K562 (cell line): ENCODE measurements around the gene SCUBE1. TPM values are rescaled to one million over a fixed set of nuclear protein-coding genes. Genes with fewer than 3 reads are reported as not detected.

ENCODE experiments used
- ATAC-seq: fragments of 200-7000 bp; cut with Tn5 transposase; 3 replicates; pipeline ENCODE4 v1.9.1; 2020; ENCODE audit warnings: moderate library complexity
- BruUV-seq: library from RNA; stranded (reverse); fragments of 400-500 nt; replicated peaks from 2 replicates; lab custom pipeline; 2021; lab: Mats Ljungman, UMichigan
- CTCF ChIA-PET: fragments of 300-600 bp; formaldehyde crosslinking; extraction: SDS; loops from one replicate; lab custom pipeline; 2021; ENCODE audit warnings: low intra/inter-chr PET ratio; lab: Yijun Ruan, JAX
- POLR2A ChIA-PET: fragments of 300-600, 350-650 bp; sonication (Branson Sonifier 250); formaldehyde crosslinking; extraction: SDS; loops from one replicate; lab custom pipeline; 2021; ENCODE audit warnings: antibody characterized with exemption, inconsistent platforms; lab: Yijun Ruan, JAX
- DNase-seq, 4 experiments: peaks; one replicate each; pipeline versions ENCODE4 v3.0.0 to v3.0.0-alpha.2; 2011 to 2018; ENCODE audit warnings: low spot score in 3 of 4, mixed read lengths in 3 of 4; ENCODE audit errors: extremely low read depth in 1 of 4
- FAIRE-seq: peaks from 2 replicates; lab custom pipeline; 2011; peaks lifted over from hg19 to GRCh38; lab: Jason Lieb, UNC
- H2AFZ ChIP-seq: 2 replicates; pipeline ENCODE4 v1.6.0; 2011; ENCODE audit warnings: low read depth, low read length, control low read depth, inconsistent platforms
- H3K27ac ChIP-seq: fragments of 200-600 bp; 3 replicates; pipeline ENCODE4 v1.8.0; 2011; ENCODE audit warnings: low read depth, mild to moderate bottlenecking, control low read depth, inconsistent platforms, low read length, moderate library complexity, mixed read lengths; ENCODE audit errors: extremely low read depth
- H3K27me3 ChIP-seq, 2 experiments: fragments of 300-600 bp in 1 of 2; 2 replicates in 1 of 2; 3 replicates in 1 of 2; pipeline versions ENCODE4 v1.6.0 to v1.8.0; 2011; ENCODE audit warnings: inconsistent platforms in 2 of 2, low read length in 2 of 2, mild to moderate bottlenecking in 1 of 2, mixed read lengths in 1 of 2, moderate library complexity in 1 of 2; ENCODE audit not compliant: control insufficient read depth in 2 of 2, insufficient read depth in 2 of 2
- H3K36me3 ChIP-seq: fragments of 300-600 bp; 3 replicates; pipeline ENCODE4 v1.8.0; 2011; ENCODE audit warnings: mild to moderate bottlenecking, low read length, inconsistent platforms; ENCODE audit not compliant: control insufficient read depth, insufficient read depth
- H3K4me1 ChIP-seq, 2 experiments: fragments of 200-600 bp in 1 of 2; replicated peaks in 1 of 2; 2 replicates in 1 of 2; 3 replicates in 1 of 2; pipeline versions ENCODE4 v1.5.1 to v1.8.0; 2011; ENCODE audit warnings: inconsistent platforms in 2 of 2, low read length in 2 of 2, mild to moderate bottlenecking in 1 of 2, mixed read lengths in 1 of 2, moderate library complexity in 1 of 2; ENCODE audit not compliant: control insufficient read depth in 2 of 2, insufficient read depth in 2 of 2
- H3K4me2 ChIP-seq: 2 replicates; pipeline ENCODE4 v1.6.1; 2011; ENCODE audit warnings: low read length, control low read depth, inconsistent platforms, mixed read lengths; ENCODE audit not compliant: insufficient read depth
- H3K4me3 ChIP-seq: fragments of 200-600 bp; sonication (generic), shearing (Covaris generic); 2 replicates; pipeline ENCODE4 v1.5.1; 2016; ENCODE audit warnings: control low read depth, inconsistent platforms
- H3K79me2 ChIP-seq: fragments of 200-600 bp; 3 replicates; pipeline ENCODE4 v1.8.0; 2011; ENCODE audit warnings: low read length, inconsistent platforms; ENCODE audit not compliant: control insufficient read depth, insufficient read depth
- H3K9ac ChIP-seq, 2 experiments: 2 replicates each; pipeline versions ENCODE4 v1.6.0 to v1.6.1; 2011; ENCODE audit warnings: low read depth in 2 of 2, low read length in 2 of 2, control low read depth in 1 of 2, inconsistent platforms in 1 of 2, mild to moderate bottlenecking in 1 of 2, mixed read lengths in 1 of 2; ENCODE audit not compliant: insufficient read depth in 1 of 2
- H3K9me1 ChIP-seq: one replicate; pipeline ENCODE4 v1.6.0; 2011; ENCODE audit warnings: inconsistent platforms, mild to moderate bottlenecking, low read length, moderate library complexity; ENCODE audit not compliant: control insufficient read depth, insufficient read depth
- H3K9me3 ChIP-seq: replicated peaks from 2 replicates; pipeline ENCODE4 v1.5.1; 2011; ENCODE audit warnings: low read depth, low read length, inconsistent platforms; ENCODE audit not compliant: control insufficient read depth, insufficient read depth
- H4K20me1 ChIP-seq: replicated peaks from 2 replicates; pipeline ENCODE4 v1.6.1; 2011; ENCODE audit warnings: low read length, inconsistent platforms, mixed read lengths; ENCODE audit not compliant: control insufficient read depth, insufficient read depth
- BACH1 ChIP-seq: fragments of 200-800 bp; sonication (Bioruptor generic); IDR thresholded peaks from 2 replicates; pipeline ENCODE4 v1.6.1; 2016; ENCODE audit warnings: missing genetic modification characterization, missing compliant biosample characterization
- C11orf30 ChIP-seq: fragments of 450-650 bp; IDR thresholded peaks from 2 replicates; pipeline ENCODE4 v1.6.1; 2016; ENCODE audit warnings: low read depth, mild to moderate bottlenecking
- CTBP1 ChIP-seq: fragments of 450-650 bp; IDR thresholded peaks from 2 replicates; pipeline ENCODE4 v1.6.1; 2016; ENCODE audit warnings: borderline replicate concordance
- IRF1 ChIP-seq: sonication (generic); formaldehyde crosslinking; IDR thresholded peaks from 2 replicates; pipeline ENCODE4 v1.8.0; 2022; ENCODE audit warnings: missing genetic modification reagents, mild to moderate bottlenecking, borderline replicate concordance
- MAFF ChIP-seq: IDR thresholded peaks from 2 replicates; pipeline ENCODE4 v1.6.1; 2012; ENCODE audit warnings: low read length, improper control_type of control experiment
- MAFG ChIP-seq: fragments of 450-650 bp; conservative IDR thresholded peaks from 2 replicates; pipeline ENCODE4 v1.6.1; 2016; ENCODE audit warnings: missing genetic modification characterization, missing compliant biosample characterization
- MAFK ChIP-seq: IDR thresholded peaks from 2 replicates; pipeline ENCODE4 v1.6.1; 2011; ENCODE audit warnings: low read length, improper control_type of control experiment
- NFE2 ChIP-seq: IDR thresholded peaks from 2 replicates; pipeline ENCODE4 v1.6.1; 2014; ENCODE audit warnings: antibody characterized with exemption, low read depth
- NFE2L1 ChIP-seq: fragments of 450-650 bp; IDR thresholded peaks from 2 replicates; pipeline ENCODE4 v1.6.1; 2016; ENCODE audit warnings: missing genetic modification characterization, low read depth, mild to moderate bottlenecking, missing compliant biosample characterization, moderate library complexity, borderline replicate concordance
- ZNF316 ChIP-seq: fragments of 450-650 bp; IDR thresholded peaks from 2 replicates; pipeline ENCODE4 v1.6.1; 2016
- WGBS: fragments of 100-300 bp; shearing (Covaris generic); methylation state at CpG from one replicate; pipeline ENCODE4 v1.1.6; 2016; ENCODE audit warnings: low coverage, mixed read lengths; ENCODE audit not compliant: insufficient coverage; ENCODE audit errors: missing lambda C conversion rate; 5-methylcytosine and 5-hydroxymethylcytosine counted together
- in situ Hi-C: fragments of 300-500 bp; cut with MboI; formaldehyde crosslinking; loops from 4 replicates; pipeline ENCODE4 v1.15.0; 2018; ENCODE audit warnings: inconsistent platforms, mixed read lengths
- intact Hi-C: fragments of 100-400 bp; cut with micrococcal nuclease; formaldehyde crosslinking; loops from 2 replicates; pipeline ENCODE4 v1.14.2; 2022
- polyA plus RNA-seq, 8 experiments: library from polyadenylated mRNA; depleted of rRNA in 4 of 8; stranded (reverse) in 5 of 8; unstranded in 3 of 8; fragments of >200 nt; fragmentation: Nextera tagmentation in 2 of 8; fragmentation: Illumina TruSeq in 1 of 8; extraction: Ambion mirVana in 2 of 8; extraction: Trizol in 1 of 8; gene quantifications; 2 replicates each; pipeline versions ENCODE4 v1.2.1 to v1.2.3, GENCODE V29; 2011 to 2014; ENCODE audit warnings: inconsistent platforms in 1 of 8, missing spikeins in 1 of 8
- total RNA-seq, 7 experiments: library from RNA; depleted of rRNA in 6 of 7; stranded (reverse); fragments of >200 nt in 6 of 7; fragmentation: Illumina TruSeq in 2 of 7; extraction: Trizol in 2 of 7; gene quantifications; 2 replicates each; pipeline versions ENCODE4 v1.2.1 to v1.2.3, GENCODE V29; 2011 to 2021; ENCODE audit warnings: low replicate concordance in 1 of 7

SCUBE1 gene
- total and polyA plus RNA-seq, 9 of the 15 experiments (the other 6 are each of a cell fraction or from before 2014, with no cell fraction given) = 0.03 to 0.47 (median 0.29) TPM; not detected in 6

- peak; percentile 23 for FAIRE-seq
Measured at GRCh38 chr22:43299736-43300135, 43.4 kb downstream of the SCUBE1 start.

More at GRCh38 chr22:43299736-43300135, 43.4 kb downstream of the SCUBE1 start:
- Histone ChIP-seq H3K9ac (no peak overlapping the region), H4K20me1 (no peaks in the 10 kb centered on the region), H3K79me2 (no peaks in the 10 kb centered on the region)
- POLR2A ChIA-PET = interaction anchor here (1.0 kb wide), 1 partner anchor 20 kb away, joined by 4 read pairs; no protein-coding TSS in a partner anchor
- no peak for ATAC-seq
- in situ Hi-C loops = no loop called here
- CTCF ChIA-PET = no interaction called here
- TF ChIP-seq C11orf30 = peak; percentile 75
- no peak for TF ChIP-seq IRF1 (CRISPR knock-in tag)
- TF ChIP-seq MAFK = peak; percentile 69
- TF ChIP-seq MAFG (tag) = peak; percentile 94
- peak; percentile 68; the same call in 1 of the 2 replicates for TF ChIP-seq NFE2L1 (tag)
- TF ChIP-seq BACH1 (tag) = peak; percentile 74; the same call in 1 of the 2 replicates
- TF ChIP-seq NFE2 = peak; percentile 80
- TF ChIP-seq MAFF = peak; percentile 79
- TF ChIP-seq CTBP1 = no peak
- TF ChIP-seq ZNF316 = peak; percentile 70
- TF ChIP-seq, all 486 proteins: peak for 8
- intact Hi-C loops = no loop called here
- Histone ChIP-seq H3K4me3 (no peak overlapping the region), H3K9me1 (no peaks in the 10 kb centered on the region), H3K27ac (no peak overlapping the region), H3K4me2 (no peak overlapping the region), H3K4me1 (peaks cover 0 to 3% of the 10 kb centered on the region in 2 experiments; a peak in 1 of 5 replicates), H3K36me3 (no peaks in the 10 kb centered on the region), H2AFZ (0 out of 2 replicates have a peak overlapping the region, but pooled peaks have one; percentile 6), H3K27me3 (peaks cover 0 to 52% of the 10 kb centered on the region in 2 experiments; a peak in 3 of 5 replicates), H3K9me3 (no peaks in the 10 kb centered on the region)
- peak in 1 of 4 experiments; percentile 12 for DNase-seq
- WGBS = 25% methylated on average over 12 of the region's 12 CpGs
- no TSS peak for BruUV-seq
